ENCODE measurements around the gene SETD1B. TPM values are rescaled to one million over a fixed set of nuclear protein-coding genes. Genes with fewer than 3 reads are reported as not detected.

The SETD1B gene
- total RNA-seq, 1 donor from 2014 or later = 25.9 TPM

GRCh38 chr12:121812921-121813896, 9.4 kb downstream of the SETD1B start:
- H3K4me1 Mint-ChIP-seq = peaks cover 26% of the 10 kb centered on the region
- no peaks in the 10 kb centered on the region for H3K27me3 Mint-ChIP-seq (ENCODE audit: low read depth)
- peak overlapping the region; percentile 88 for H3K4me3 Mint-ChIP-seq
- no peak for TF ChIP-seq CTCF (conservative IDR thresholded peaks at IDR 0.05)
- no peak overlapping the region for H3K27ac Mint-ChIP-seq (ENCODE audit: unreplicated experiment)
- peaks cover 9% of the 10 kb centered on the region for H3K36me3 Mint-ChIP-seq (ENCODE audit: low read depth)
- no peaks in the 10 kb centered on the region for H3K9me3 Mint-ChIP-seq
- no peak for DNase-seq (ENCODE audit: low read depth, low spot score)

DNA sequence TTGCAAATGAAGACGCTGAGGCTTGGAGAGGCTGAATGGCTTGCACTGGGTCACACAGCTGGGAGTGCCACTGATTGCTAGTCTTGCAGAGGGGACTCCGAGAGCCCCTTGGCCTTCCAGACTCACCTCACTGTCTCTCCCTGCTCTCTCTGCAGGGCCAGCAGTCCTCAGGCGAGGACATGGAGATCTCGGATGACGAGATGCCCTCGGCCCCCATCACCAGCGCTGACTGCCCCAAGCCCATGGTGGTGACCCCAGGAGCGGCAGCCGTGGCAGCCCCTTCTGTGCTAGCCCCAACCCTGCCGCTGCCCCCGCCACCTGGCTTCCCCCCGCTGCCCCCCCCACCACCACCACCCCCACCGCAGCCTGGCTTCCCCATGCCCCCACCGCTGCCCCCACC, 10.1 kb downstream of the SETD1B start:
- H3K27ac Mint-ChIP-seq (ENCODE audit: unreplicated experiment) = no peak overlapping the region
- no peaks in the 10 kb centered on the region for H3K27me3 Mint-ChIP-seq (ENCODE audit: low read depth)
- H3K36me3 Mint-ChIP-seq (ENCODE audit: low read depth) = peaks cover 9% of the 10 kb centered on the region
- peak overlapping the region; percentile 88 for H3K4me3 Mint-ChIP-seq
- H3K9me3 Mint-ChIP-seq = no peaks in the 10 kb centered on the region
- no peak for TF ChIP-seq CTCF (conservative IDR thresholded peaks at IDR 0.05)
- no peak for DNase-seq (ENCODE audit: low read depth, low spot score)
- H3K4me1 Mint-ChIP-seq = peaks cover 26% of the 10 kb centered on the region

GRCh38 chr12:121814429-121815119, 10.8 kb downstream of the SETD1B start:
- Mint-ChIP-seq H3K9me3 (no peaks in the 10 kb centered on the region), H3K27ac (ENCODE audit: unreplicated experiment) (no peak overlapping the region), H3K4me1 (peaks cover 26% of the 10 kb centered on the region), H3K36me3 (ENCODE audit: low read depth) (peaks cover 4% of the 10 kb centered on the region), H3K4me3 (no peak overlapping the region), H3K27me3 (ENCODE audit: low read depth) (no peaks in the 10 kb centered on the region)
- DNase-seq (ENCODE audit: low read depth, low spot score) = no peak
- no peak for TF ChIP-seq CTCF (conservative IDR thresholded peaks at IDR 0.05)

- TF ChIP-seq CTCF (conservative IDR thresholded peaks at IDR 0.05) = no peak
- Mint-ChIP-seq H3K4me1 (peaks cover 26% of the 10 kb centered on the region), H3K4me3 (peak overlapping the region; percentile 15), H3K36me3 (ENCODE audit: low read depth) (peaks cover 3% of the 10 kb centered on the region), H3K9me3 (no peaks in the 10 kb centered on the region), H3K27me3 (ENCODE audit: low read depth) (no peaks in the 10 kb centered on the region), H3K27ac (ENCODE audit: unreplicated experiment) (no peak overlapping the region)
- no peak for DNase-seq (ENCODE audit: low read depth, low spot score)
Measured at GRCh38 chr12:121815263-121815662, 11.5 kb downstream of the SETD1B start.

DNA sequence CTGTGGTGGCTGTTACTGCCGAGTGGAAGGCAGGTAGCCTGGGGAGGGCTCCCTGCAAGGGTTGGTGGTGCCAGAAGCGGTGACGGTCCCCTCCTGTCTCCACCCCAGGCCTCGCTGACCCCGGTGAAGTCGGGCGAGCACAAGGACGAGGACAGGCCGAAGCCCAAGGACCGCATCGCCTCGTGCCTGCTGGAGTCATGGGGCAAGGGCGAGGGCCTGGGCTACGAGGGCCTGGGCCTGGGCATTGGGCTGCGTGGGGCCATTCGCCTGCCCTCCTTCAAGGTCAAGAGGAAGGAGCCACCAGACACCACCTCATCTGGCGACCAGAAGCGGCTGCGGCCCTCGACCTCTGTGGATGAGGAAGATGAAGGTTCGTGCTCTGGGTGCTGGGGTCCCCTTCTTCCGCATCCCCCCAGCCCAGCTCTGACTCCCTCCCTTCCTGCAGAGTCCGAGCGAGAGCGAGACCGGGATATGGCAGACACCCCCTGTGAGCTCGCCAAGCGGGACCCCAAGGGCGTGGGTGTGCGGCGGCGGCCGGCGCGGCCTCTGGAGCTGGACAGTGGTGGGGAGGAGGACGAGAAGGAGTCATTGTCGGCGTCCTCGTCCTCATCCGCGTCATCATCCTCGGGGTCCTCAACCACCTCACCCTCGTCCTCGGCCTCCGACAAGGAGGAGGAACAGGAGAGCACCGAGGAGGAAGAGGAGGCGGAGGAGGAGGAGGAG, 13.3 kb downstream of the SETD1B start:
- no peak for TF ChIP-seq CTCF (conservative IDR thresholded peaks at IDR 0.05)
- Mint-ChIP-seq H3K4me1 (peaks cover 15% of the 10 kb centered on the region), H3K27ac (ENCODE audit: unreplicated experiment) (no peak overlapping the region), H3K27me3 (ENCODE audit: low read depth) (no peaks in the 10 kb centered on the region), H3K4me3 (no peak overlapping the region), H3K36me3 (ENCODE audit: low read depth) (peaks cover 3% of the 10 kb centered on the region), H3K9me3 (no peaks in the 10 kb centered on the region)
- no peak for DNase-seq (ENCODE audit: low read depth, low spot score)

All from neural crest cell (in vitro differentiated cells).